DOHH2 (cell line): Measurements from ENCODE around the gene ECSCR.

ENCODE experiments used
- EZH2phosphoT487 ChIP-seq: fragments of 200-600 bp; sonication (generic); IDR thresholded peaks from 2 replicates; pipeline ENCODE4 v1.6.1; 2017; ENCODE audit warnings: borderline replicate concordance, mild to moderate bottlenecking, antibody characterized with exemption, low read length, moderate library complexity, mixed read lengths
- TF ChIP-seq, protein P1 (sequence below): fragments of 200-600 bp; sonication (generic); IDR thresholded peaks from one replicate; pipeline ENCODE4 v1.5.1; 2014; ENCODE audit warnings: antibody characterized with exemption, mild to moderate bottlenecking, low read depth, low read length; ENCODE audit not compliant: poor library complexity, severe bottlenecking

DNA sequence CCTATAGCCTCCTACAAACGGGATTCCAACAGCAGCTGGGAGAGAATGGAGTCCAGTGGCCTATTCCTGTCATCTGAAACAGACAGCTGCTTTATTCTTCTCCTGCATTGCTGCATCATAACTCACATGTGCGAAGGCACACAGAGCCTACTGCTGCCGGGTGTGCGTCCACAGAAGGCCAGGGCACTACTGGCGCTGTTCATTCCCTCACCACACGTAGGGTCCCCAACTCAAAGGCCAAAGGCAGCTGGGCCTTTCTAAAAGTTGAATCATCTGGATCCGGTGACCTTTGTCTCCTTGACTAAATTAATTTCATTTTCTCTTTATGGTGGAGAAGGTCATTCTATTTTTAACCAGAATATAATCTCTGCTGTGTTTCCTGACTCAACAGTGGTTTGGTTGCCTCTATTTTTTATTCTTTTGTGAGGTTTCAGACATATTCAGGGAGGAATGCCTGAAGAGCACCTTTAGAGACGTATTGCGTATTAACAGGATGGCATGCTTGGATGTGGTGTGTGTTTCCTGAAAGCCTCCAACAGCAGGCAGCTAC lies 47.9 kb downstream of the ECSCR start:
- TF ChIP-seq, protein P1, sequence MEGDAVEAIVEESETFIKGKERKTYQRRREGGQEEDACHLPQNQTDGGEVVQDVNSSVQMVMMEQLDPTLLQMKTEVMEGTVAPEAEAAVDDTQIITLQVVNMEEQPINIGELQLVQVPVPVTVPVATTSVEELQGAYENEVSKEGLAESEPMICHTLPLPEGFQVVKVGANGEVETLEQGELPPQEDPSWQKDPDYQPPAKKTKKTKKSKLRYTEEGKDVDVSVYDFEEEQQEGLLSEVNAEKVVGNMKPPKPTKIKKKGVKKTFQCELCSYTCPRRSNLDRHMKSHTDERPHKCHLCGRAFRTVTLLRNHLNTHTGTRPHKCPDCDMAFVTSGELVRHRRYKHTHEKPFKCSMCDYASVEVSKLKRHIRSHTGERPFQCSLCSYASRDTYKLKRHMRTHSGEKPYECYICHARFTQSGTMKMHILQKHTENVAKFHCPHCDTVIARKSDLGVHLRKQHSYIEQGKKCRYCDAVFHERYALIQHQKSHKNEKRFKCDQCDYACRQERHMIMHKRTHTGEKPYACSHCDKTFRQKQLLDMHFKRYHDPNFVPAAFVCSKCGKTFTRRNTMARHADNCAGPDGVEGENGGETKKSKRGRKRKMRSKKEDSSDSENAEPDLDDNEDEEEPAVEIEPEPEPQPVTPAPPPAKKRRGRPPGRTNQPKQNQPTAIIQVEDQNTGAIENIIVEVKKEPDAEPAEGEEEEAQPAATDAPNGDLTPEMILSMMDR = no peak
- TF ChIP-seq EZH2phosphoT487 = no peak
